ENCODE results near the gene DOCK4.

Gene DOCK4

DNA sequence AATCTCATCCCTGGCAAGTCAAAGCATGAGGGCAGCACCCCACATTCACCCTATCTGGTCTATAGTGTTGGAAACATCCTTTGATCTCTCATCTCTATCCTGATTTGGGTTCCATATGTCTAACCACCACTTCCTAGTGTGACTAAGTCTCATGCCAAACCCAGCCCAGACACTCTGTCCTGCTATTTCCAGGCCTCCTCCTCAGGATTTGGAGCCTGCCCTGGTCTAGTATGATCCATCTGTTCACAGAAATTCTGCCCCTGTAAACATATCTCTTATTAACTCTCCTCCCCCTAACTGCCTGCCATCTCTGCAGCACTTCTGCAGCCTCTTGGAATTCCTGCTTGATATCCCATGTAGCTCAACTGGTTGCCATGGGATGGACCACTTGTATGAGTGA is 323.0 kb downstream of the DOCK4 start:
- no peak for DNase-seq

DNA sequence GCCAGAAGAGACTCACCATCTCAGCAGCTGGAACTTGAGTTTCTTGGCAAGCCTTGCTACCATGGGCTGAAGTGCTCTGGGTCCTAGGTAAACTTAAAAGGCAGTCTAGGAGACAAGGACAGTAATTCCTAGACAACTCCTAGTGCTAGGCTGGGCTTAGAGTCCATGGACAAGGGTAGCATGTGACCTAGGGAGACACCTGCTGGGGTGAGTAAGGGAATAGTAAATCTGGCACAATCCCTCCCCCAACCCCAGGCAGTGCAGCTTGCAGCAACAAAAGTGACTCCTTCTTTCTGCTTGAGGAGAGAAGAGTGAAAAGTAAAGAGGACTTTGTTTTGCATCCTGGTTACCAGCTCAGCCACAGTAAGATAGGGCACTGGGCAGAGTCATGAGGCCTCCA is 327.4 kb downstream of the DOCK4 start:
- DNase-seq, result no peak

DNA sequence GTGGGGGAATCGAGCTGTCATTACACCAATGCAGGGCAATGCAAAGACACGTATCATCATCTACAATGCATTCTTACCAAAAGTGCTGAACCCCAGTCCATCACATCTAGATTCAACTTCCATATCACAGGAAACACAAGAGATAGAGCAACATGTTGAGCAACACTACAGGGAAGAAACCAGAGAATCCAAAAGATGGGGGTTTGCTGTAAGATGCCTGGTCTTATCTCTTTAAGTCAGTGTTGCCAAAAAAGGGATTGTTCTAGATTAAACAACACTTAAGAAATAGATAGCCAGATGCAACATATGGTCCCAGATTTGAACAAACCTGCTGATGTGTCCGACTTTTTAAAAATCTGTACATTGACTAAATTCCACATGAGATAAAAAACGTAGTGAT is 328.3 kb downstream of the DOCK4 start:
- no peak for DNase-seq

DNA sequence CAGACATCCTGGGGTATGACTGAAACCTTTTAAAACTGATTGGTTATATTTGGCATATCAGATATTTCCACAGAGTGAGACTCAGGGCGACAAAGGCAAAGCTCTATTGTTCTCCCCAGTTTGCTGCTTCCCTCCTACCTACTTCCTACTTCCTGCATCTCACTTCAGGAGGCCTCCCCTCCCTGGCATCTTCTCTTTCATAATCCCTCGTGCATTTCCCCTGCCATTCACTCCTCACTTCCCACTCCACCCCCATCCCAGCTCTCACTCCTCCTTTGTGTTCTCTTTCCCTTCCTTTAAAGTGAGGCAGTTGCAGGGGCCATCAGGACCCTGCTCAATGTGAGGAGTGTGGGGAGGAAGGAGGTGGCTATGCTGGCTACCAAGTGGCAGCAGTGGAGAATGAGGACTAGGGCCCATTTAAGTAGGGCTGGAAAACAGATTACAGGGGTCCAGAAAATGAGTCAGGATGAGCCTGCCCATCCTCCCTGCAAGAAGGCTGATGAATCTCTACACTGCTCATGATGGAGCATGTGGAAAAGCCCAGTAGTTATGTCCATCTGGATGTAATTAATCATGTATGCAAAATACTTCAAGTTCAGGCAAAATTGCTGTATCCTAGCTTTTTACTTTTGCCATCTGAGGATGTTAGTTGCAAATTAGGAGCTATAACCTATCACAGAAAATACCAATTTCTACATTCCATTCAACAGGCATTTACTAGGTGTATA is 332.1 kb downstream of the DOCK4 start:
- no peak for DNase-seq

DNA sequence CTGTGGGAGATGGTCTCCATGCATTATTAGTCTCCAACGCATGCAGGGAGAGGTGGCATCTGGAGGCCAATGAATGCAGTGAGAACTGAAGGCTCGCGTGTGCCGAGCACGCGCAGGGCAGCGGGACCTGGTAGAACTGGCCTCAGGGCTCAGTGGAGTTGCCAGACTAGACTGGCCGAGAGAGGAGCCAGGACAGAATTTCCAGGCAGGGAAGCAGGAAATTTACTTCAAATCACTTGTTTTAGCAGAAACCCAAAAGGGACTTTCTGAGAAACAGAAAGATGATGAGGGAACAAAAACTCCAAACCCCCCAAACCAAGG is 332.9 kb downstream of the DOCK4 start:
- DNase-seq, result no peak

DNA sequence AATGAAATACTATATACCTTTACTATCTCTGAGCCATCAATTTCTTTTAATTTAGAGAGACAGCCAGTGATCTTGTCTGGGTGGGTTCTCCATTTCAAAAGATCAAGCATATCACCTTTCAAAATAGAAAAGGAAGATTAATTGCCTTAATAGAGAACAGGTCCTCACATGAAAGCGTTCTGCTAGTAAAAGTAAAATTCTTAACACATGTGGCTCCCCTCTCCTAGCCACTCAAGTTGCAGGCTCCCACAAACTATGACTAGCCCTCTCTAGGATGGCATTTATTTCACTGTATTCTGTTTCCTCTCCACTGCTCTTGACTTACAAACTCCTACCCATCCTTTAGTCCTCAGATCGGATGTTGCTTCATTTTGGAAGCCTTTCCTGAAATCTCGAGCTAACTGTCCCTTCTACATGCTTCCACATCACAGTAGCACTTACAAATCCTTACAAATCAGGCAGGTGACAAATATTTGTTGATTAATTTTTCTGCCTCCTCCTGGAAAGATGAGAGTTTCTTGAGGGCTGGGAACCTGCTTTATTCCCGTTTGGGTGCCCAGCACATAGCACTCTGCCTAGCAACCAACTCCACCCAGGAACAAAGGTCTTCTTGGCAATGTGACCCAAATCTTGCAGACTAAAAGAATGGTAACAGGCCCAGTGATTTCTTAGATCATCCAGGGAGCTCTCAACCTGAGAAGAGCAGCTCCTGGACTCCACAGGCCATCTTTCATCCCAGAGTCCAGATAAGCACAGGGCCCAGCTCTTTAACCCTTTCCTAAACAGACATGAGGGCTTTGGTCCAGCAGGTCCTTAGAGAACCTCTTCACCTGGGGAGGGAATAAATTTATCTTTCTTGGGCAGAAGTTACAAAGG is 333.5 kb downstream of the DOCK4 start:
- no peak for DNase-seq

DNA sequence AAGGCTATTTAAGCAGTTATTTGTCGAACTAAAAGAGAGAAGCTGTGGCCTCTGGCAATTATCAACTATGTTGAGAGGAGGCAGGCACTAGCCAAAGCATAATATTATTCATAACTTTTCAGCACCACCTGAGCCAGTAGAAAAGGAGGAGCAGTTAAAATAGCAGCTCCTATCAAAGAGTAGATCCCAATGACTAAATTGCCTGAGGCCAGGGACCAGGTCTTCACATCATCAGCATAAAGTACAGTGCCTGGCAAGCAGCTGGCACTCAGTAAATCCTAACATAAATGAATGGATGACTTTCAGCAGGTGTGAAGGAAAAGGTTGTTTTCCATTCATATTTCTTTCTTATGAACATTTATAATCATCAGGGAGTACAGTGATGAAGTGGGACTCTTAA is 334.9 kb downstream of the DOCK4 start:
- no peak for DNase-seq

DNA sequence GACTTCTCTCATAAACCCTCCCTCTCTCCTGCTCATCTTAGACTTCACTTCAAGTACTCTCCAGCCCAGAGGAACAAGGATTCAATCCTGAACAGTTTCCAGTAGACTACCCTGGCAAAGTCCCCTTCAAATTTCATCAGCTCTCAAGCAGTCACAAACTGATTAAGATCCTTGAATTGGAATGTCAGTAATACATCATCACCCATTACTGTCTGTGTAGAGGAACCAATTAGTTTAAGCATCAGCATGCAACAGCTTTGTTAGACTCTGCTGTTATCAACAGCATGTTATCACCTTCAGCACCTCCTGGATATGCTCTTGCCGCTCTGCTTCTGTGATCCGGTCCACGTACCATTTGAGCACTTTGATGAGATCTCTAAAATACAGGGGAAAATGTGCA is 336.9 kb downstream of the DOCK4 start:
- no peak for DNase-seq

DNA sequence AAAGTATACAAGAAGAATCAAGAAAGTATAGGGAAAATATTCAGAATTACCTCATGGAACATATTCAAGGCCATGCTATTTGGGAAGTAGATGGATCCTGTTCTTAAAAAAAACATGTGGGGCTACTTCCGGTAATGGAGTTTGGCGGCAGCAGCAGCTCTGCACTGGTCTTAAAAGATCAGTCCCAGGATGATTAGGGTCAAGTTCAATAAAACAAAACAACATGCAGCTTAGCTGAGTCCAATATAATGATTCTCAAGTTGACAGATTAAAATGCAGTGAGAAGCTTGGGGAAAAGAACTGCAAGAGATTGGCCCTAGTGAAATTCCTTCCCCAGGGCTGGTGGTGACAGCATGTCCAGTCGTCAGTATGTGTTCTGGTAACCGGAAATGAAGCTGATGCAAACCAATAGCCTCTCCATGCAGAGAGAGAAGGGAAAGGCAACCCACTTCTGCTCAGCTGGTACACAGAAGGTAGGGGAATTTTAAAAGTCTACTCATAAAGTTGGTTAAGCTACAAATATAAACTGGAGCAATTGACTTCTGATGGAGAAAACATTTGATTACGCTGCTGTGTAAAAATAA is 338.8 kb downstream of the DOCK4 start:
- no peak for DNase-seq

DNA sequence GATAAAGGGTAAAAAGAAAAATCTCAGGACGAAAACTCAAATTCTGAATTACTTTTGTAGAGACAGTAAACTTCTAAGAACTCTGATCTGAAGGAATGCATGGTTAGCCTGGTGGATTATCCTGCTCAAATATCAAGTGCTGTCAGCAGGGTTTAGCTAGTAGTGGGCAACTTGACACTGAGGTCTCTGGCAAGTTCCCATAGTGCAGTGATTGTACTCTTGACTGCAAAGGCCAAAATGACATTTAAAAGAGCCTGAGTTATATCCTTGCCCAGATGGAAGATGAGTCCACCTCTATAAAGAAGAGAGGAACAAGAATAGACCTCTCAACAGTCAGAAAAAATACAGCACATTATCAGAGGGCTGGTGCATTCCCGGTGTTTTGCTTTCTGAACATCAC is 339.4 kb downstream of the DOCK4 start:
- no peak for DNase-seq

DNA sequence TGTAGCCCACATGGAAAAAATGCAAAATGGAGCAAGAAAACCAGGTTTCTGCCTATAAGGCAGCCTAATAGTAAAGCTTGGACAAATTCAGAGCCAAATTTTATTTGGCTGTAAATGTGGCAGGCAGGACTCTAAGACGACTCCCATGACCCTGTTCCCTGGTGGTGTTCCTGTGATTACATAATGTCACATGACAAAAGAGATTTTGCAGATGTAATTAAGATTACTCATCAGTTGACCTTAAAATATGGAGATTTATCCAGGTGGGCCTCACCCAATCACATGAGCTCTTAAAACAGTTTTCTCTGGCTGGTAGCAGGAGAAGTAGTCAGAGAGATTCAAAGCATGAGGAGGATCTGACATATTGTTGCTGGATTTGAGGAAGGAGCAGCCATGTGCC is 340.8 kb downstream of the DOCK4 start:
- no peak for DNase-seq

DNA sequence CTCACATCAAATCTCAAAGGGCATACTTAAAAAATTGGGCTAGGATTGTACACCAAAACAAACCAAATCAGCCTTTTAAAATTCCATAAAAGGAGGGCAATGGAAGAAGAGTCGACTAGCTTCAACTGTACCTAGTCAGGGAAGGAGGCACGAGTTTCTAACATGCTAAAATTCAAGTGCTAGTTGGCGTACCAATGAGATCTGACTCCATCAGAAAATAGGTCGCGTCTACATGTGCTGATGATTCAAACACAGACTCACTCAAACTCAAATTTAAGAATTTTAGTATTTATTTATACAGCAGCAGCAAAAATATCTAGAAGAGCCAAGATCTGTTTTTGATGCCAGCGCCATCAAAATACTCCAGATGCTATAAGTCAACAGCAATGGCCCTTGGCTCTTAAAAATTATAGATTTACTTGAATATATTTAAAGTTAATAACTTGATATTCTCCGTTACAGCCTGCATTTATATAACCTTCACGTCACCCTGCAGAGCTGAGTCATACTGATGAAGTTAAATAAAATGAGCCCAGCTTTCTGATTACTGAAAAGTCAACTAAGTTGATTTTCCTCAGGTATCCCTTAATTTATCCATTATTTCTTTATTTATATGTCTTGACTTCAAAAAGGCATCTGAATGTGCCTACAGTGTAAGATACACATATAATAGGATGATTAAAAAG is 341.8 kb downstream of the DOCK4 start:
- DNase-seq, result no peak

DNA sequence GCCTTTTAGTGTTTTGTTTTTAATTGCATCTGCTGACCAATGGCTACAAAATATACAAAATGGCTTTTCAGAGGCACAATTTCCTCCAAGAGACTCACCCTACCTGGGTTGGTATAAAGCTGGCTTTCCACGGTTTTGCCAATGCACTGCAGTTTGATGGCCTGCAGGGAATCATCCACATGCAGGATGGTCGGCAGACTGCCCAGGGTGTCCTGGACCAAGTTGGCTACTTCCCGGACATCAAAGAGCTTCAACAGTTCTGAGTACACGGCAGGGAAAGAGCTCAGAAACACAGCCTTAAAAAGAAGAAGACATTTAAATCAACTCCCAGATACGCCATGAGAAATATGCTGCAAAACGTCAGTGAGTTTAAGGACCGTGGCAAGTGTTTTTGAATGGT is 342.9 kb downstream of the DOCK4 start:
- DNase-seq, result no peak

DNA sequence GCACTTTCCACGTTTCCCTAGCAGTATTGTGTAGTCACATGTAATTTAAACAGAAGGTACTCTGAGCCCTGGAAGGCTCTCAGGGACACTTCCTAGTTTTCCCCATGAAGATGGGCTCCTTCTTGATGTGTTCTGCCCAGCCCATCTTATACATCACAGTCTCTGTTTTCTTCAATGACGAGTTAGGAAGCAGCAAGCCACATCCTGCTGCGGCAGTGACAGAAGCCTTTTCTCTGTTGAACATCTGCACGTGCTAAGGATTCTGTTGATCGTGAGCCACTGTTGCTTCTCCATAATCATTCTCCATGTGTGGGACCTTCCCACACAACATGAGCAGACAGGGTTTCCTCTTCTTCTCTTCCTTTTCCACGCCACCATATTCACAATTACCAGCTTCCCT is 346.0 kb downstream of the DOCK4 start:
- DNase-seq, result no peak

DNA sequence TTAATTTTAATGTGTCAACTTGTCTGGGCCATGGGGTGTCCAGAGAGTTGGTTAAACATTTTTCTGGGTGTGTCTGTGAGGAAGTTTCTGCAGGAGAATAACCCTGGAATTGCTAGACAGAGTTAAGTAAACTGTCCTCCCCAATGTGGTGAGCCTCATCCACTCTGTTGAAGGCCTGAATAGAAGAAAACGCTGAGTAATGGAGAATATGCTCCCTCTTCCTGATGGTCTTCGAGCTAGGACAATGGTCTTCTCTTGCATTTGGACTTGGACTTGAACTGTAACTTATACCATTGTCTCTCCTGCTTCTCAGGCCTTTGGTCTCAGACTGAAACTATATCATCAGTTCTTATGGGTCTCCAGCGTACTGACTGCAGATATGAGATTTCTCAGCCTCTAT is 347.9 kb downstream of the DOCK4 start:
- no peak for DNase-seq

DNA sequence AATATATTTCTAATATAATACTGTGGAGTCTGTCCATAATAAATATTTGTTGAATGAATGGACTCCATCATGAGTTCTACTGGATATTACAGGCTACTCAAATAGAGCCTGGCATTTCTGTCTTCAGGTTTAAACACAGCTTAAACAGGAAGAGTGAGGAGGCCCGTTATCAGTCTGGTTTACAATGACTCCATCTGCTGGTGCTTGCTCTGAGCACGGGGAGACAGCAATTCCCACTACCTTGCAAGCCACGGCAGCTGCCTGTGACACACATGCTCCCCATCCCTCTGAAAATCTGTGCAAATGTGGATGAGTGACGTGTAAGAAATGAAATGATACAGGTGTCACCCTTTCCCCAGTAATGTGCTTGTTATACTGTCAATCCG is 350.4 kb downstream of the DOCK4 start:
- no peak for DNase-seq

DNA sequence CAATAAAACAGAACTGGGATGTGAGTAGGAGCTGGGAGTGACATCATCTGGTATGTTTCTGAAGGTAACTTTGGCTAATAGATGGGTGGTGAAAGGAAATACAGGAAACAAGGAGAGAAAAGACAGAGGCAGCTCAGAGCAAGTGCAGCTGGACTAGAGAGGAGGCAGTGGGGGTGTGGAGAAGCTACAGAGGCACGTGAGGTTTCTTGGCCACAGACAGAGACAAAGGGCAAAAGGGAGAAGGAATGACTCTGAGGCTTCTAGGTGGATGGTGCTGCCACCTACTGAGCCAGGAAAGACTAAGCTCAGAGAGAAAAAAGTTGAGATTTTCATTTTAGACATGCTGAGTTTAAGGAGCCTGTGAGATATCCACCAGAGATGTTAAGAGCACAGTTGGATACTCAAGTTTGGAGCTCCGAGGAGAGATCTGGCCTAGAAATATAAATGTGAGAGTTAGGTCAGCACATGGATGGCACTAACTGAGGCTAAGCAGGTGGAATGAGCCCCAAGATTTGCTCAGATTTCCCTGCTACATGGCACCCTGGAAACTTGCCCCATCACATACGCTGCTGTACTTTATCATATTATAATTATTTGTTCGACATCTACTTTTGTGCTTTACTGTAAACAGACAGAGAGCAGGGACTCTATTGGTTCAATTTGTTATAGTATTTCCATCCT is 350.9 kb downstream of the DOCK4 start:
- no peak for DNase-seq

DNA sequence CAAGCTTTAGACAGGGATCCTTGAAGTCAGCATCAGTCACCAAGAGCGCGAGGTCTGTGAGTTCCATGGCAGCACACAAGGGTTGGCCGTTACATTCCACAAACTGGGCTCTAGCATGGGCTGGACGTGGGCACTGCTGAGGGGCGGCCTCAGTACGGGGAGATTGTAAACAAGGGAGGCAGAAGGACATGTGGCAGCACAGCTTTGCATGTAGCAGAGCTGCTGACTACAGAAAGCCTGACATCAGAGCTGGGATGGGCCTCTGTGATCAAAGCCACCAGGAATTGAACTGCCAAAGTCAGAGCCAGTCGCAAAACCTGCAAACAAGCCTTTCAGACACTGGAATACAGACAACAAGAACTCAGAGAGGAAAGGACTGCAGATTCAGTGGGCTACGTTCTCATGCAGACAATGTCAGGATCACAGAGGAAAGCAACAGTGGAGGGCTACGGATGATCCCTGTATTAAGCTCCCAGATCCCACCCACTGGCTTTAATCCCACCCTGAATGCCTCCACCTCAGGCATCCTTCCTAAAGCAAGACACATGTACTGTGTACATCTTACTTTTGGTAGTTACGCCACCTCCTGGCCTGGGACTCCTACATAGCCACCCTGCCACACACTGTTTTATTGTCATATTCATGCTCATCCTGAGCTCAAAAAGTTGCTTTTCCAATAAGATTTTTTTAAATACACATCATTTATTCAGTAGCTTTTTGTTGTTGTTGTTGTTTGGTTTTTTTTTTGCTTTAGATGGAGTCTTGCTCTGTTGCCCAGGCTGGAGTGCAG is 352.8 kb downstream of the DOCK4 start:
- DNase-seq, result no peak

DNA sequence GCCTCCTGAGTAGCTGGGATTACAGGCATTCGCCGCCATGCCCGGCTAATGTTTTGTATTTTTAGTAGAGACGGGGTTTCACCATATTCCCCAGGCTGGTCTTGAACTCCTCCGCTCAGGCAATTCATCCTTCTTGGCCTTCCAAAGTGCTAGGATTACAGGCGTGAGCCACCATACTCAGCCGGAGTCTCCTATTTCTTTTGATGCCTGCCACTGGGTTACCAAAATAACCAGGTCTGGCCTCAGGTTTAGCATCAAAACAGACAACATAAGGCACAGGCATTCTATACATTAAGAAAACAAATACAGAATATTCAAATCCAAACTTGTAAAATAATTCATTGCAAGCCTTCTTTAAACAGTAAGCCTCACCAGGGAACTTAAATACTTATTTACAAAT is 354.1 kb downstream of the DOCK4 start:
- no peak for DNase-seq

DNA sequence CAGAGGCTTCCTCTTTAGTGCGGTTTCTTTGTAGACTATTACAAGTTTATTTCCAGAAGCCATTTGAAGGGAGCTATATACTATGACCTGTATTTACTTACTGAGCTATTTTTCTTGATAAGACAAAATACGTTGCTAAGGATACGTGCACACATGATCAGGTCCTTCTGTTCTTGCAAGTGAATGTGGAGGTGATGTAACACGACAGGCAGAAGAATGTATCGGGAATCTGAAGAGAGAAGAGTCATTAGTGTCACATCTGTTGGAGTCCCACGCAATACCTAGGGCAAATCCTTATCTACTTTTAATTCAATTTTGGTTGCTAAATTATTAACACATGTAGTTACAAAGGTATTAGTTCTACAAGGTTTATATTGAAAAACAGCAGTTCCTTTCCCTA is 359.3 kb downstream of the DOCK4 start:
- DNase-seq, result no peak

DNA sequence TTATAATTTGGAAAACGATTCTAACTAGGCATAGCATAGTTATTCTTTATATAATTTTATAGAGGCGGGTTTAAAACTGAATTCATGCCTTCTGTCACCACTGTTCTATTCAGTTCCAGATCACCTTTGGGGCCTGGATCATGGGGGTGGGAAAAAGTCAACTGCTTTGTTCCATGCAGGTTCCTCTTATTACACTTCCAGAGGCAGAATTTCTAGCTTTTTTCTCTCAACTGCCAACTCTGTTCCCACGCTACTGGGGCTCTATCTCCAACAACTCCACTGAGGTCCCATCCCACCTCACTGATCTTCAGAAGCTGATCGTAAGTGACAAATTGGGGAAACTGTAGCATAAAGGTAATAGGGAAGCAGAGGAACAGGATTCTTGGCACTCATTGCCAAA is 360.3 kb downstream of the DOCK4 start:
- no peak for DNase-seq

All from activated T-cell treated with anti-CD3 and anti-CD28 coated beads for 4 hours (primary cell).